GM21447 (cell line): Measurements from ENCODE around the gene TRIM38.
"Not testable (repeated sequence)": the region's sequence is repeated elsewhere in the genome, so short reads cannot be mapped to it uniquely, and the experiment has no call there.

Experiments
- ATAC-seq: cut with Tn5 transposase; IDR thresholded peaks from one replicate; pipeline ENCODE4 v1.9.1; 2021; ENCODE audit not compliant: unreplicated experiment

TRIM38 gene

GRCh38 chr6:25942561-25943147 is 19.9 kb upstream of the TRIM38 start:
- ATAC-seq: no peak

- ATAC-seq: no peak
Measured at GRCh38 chr6:25943887-25944286, 18.7 kb upstream of the TRIM38 start.

- peak; percentile 76 for ATAC-seq
Measured at GRCh38 chr6:25944688-25945574, 17.7 kb upstream of the TRIM38 start.

- ATAC-seq: not testable (repeated sequence)
Measured at GRCh38 chr6:25945738-25946137, 16.9 kb upstream of the TRIM38 start.

GRCh38 chr6:25946631-25947030 is 16.0 kb upstream of the TRIM38 start:
- no peak for ATAC-seq

- ATAC-seq: not testable (repeated sequence)
Measured at GRCh38 chr6:25947492-25947891, 15.1 kb upstream of the TRIM38 start.

- no peak for ATAC-seq
Measured at GRCh38 chr6:25949695-25950094, 12.9 kb upstream of the TRIM38 start.

GRCh38 chr6:25950297-25950696 is 12.3 kb upstream of the TRIM38 start:
- no peak for ATAC-seq

- no peak for ATAC-seq
Measured at GRCh38 chr6:25951296-25952032, 11.1 kb upstream of the TRIM38 start.

GRCh38 chr6:25952535-25952934 is 10.1 kb upstream of the TRIM38 start:
- ATAC-seq: no peak

GRCh38 chr6:25953733-25954132 is 8.9 kb upstream of the TRIM38 start:
- no peak for ATAC-seq

- no peak for ATAC-seq
Measured at GRCh38 chr6:25954756-25955155, 7.8 kb upstream of the TRIM38 start.

- no peak for ATAC-seq
Measured at GRCh38 chr6:25956226-25956625, 6.4 kb upstream of the TRIM38 start.

GRCh38 chr6:25958700-25959162 is 3.9 kb upstream of the TRIM38 start:
- ATAC-seq: no peak

- ATAC-seq: no peak
Measured at GRCh38 chr6:25959890-25960536, 2.6 kb upstream of the TRIM38 start.

- no peak for ATAC-seq
Measured at GRCh38 chr6:25960734-25961133, 1.9 kb upstream of the TRIM38 start.

- ATAC-seq: no peak
Measured at GRCh38 chr6:25961619-25962148, 918 bp upstream of the TRIM38 start.

- no peak for ATAC-seq
Measured at GRCh38 chr6:25963426-25964123, 973 bp downstream of the TRIM38 start.

GRCh38 chr6:25965058-25965457 is 2.5 kb downstream of the TRIM38 start:
- no peak for ATAC-seq

- ATAC-seq: no peak
Measured at GRCh38 chr6:25966711-25967110, 4.1 kb downstream of the TRIM38 start.
